Femur (tissue), 1 donor: ENCODE data around the gene CLASP1.
"Not testable (repeated sequence)": the region's sequence is repeated elsewhere in the genome, so short reads cannot be mapped to it uniquely, and the experiment has no call there.

Source experiments
- DNase-seq: peaks from one replicate; pipeline ENCODE4 v3.0.0-alpha.2; 2017

CLASP1 gene

DNA sequence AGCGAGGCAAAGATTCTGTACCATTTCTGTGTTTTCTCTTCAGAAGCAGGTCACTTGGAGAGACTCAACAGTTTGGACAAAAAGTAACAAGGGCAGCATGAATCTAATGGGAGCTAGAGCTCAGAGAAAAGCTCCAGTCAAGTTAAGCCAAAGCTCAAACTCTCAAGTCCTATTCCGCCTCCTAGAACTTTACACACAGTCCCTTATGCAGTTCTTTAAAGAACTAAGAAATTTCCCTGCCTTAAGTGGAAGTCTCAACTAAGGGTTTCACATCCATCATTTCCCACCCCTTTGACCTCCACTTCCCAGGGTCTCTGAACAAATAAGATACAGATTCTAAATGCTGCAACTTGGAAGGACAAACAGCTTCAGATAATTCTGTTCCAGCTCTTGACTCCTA is 239.9 kb downstream of the CLASP1 start:
- no peak for DNase-seq

DNA sequence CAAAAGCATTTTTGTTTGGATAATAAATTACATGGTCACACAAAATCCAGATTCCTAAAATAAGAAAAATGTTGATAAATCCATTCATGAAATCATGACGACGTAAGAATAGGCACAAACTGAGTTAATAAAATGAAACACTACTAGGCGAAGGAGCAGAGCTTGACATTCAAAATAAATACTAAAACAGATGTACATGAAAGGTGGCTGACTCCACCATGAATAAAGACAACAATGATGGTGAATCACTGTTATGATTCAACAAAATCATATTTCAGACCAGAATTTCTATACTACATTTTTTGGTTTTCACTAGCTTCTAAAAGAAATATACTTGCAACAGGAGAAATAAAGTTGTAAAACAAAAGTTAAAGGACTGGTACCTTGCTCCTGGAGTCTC is 240.6 kb downstream of the CLASP1 start:
- no peak for DNase-seq

- DNase-seq = no peak
Measured at GRCh38 chr2:121405233-121405632, 244.0 kb downstream of the CLASP1 start.

DNA sequence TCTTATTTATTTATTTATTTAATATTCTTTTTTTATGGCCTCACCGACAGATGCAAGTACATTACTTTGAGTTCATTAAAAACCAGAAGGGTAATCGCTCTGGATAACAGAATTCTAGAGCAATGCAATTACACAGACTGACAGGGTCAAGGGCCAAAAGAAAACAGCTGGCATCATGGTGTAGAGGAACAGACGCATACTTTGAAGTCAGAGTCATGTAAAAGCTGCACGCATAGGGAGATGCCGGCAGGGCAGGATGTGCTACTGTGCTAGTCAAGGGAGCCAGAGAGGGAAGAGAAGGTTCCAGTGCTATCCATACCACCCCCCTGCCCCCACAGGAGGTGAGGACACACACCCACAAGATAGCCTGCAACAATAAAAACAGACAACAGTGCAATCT is 249.1 kb downstream of the CLASP1 start:
- DNase-seq = no peak

DNA sequence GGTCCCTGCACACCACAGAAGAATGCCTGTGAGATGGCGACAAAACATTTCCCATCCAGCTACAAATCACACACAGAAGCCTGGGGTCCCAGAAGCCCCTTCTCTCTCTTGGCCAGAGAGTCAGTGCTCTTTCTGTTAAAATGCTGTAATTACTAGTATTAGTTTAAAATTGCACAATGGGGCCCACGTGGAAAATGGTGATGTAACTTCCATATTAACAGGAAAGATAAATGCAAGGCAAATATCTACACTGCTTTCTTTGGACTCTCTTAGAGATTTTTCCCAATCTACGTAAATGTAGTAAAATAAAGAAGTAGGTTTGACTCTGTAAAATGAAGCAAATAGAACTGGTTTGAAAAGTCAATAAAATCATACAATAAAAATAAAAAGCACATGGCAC is 250.4 kb downstream of the CLASP1 start:
- no peak for DNase-seq

DNA sequence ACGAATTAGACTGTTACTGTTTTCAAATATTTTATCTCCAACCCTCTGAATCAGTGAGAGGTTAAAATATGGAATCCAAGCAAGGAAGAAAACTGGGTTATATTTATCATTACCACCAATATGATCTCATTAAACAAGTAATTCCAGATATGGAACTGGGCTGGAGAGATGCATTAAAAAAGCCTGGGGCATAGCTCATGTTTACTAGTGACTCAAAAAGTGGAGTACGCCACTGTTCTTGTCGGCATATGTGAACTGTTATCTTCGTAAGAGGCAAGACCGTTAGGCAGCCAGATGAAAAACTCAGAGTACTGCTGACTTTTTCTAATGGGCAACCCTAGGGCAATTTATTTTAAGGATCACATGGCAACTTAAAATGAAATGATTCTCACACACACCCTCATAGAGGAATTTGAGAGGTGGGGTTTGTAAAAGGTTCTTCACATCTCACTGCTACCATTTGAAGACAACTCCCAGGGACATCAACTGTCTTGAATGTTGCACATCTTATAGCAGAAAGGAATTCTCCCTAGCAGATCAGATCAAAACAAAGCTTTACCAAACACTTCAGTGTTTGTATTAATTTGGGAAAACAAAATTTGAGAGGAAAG is 259.1 kb downstream of the CLASP1 start:
- no peak for DNase-seq

DNA sequence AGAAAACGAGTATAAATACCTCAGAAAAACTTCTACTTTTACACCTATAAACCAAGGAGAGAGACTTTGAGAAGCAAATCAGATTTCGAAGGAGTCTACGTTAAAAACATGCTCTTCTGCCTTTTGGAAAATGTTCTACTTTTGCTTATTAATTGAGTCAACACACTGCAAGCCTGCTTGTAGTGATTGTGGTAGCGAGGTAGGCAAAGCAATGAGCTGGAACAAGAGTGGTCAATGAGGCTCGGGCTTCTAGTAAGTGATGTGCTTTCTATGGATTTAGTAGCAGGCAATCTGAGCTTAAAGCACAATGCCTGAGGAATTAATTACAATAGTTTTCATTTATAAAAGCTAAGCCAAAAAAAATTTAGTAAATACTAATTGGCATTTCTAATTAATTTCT is 260.9 kb downstream of the CLASP1 start:
- no peak for DNase-seq

GRCh38 chr2:121387591-121388325 is 261.5 kb downstream of the CLASP1 start:
- DNase-seq = no peak

GRCh38 chr2:121386707-121387106 is 262.6 kb downstream of the CLASP1 start:
- DNase-seq = no peak

- DNase-seq = no peak
Measured at GRCh38 chr2:121386102-121386501, 263.2 kb downstream of the CLASP1 start.

GRCh38 chr2:121382744-121383143 is 266.5 kb downstream of the CLASP1 start:
- no peak for DNase-seq

GRCh38 chr2:121377646-121378045 is 271.6 kb downstream of the CLASP1 start:
- no peak for DNase-seq

- no peak for DNase-seq
Measured at GRCh38 chr2:121376535-121377250, 272.6 kb downstream of the CLASP1 start.

- no peak for DNase-seq
Measured at GRCh38 chr2:121375621-121376159, 273.6 kb downstream of the CLASP1 start.

GRCh38 chr2:121374412-121375075 is 274.7 kb downstream of the CLASP1 start:
- DNase-seq = not testable (repeated sequence)

GRCh38 chr2:121372721-121373353 is 276.4 kb downstream of the CLASP1 start:
- DNase-seq = no peak

DNA sequence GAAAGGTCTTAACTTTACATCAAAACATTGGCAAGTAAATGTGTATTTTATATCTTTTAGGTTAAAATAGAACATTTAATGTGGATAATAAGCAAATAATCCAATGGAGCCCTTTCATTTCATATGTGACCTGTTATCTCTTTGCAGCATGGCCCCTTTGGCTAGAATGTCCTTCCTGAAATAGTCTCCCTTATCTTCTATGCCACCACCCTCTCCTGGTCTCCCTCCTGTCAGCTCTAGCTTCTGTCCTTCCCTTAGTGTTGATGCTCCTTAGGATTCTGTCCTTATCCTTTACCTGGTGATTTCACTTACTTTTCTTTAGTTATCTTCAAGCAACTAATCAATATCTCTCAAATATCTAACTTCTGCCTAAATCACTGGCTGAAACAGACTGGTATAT is 277.2 kb downstream of the CLASP1 start:
- no peak for DNase-seq

DNA sequence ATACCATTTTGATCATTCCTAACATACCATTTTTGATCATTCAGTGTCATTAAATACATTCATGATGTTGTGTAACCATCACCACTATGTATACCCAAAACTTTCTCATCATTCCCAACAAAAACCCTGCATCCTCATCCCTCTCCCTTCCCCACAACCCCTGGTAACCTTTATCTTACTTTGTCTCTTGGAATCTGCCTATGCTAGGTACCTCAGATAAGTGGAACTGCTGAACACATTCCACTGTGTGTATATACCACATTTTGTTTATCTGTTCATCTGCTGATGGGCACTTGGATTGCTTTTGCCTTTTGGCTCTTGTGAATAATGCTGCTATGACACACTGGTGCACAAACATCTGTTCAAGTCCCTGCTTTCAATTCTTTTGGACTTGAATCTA is 280.4 kb downstream of the CLASP1 start:
- no peak for DNase-seq

- DNase-seq = no peak
Measured at GRCh38 chr2:121368155-121368554, 281.1 kb downstream of the CLASP1 start.

GRCh38 chr2:121367246-121367900 is 281.9 kb downstream of the CLASP1 start:
- DNase-seq = no peak

DNA sequence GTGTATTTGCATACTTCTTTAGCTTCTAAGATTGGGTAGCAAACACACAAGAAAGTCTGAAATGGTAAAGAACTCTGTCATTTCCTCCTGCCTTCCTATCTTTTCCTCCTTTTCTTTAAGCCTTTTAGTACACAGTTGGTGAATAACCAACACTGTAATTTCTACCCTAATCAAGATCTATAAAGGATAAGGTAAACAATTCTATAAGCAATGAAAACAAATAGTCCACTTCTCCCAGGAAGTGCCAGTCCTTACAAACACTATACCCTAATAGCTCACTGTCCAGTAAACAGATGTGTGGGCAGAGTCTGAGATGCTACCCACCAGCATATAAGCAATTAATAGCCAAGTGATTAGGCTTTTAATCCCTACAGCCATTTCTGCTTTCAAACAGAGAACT is 283.2 kb downstream of the CLASP1 start:
- DNase-seq = no peak

GRCh38 chr2:121365061-121365460 is 284.2 kb downstream of the CLASP1 start:
- DNase-seq = no peak
